ENCODE data around the gene HCN2. TPM values are rescaled to one million over a fixed set of nuclear protein-coding genes. Genes with fewer than 3 reads are reported as not detected.
"Not testable (repeated sequence)": the region's sequence is repeated elsewhere in the genome, so short reads cannot be mapped to it uniquely, and the experiment has no call there.

Gene HCN2
- total RNA-seq, 6 donors from 2014 or later = 0.46 to 0.47 (median 0.46) TPM; not detected in 3

DNA sequence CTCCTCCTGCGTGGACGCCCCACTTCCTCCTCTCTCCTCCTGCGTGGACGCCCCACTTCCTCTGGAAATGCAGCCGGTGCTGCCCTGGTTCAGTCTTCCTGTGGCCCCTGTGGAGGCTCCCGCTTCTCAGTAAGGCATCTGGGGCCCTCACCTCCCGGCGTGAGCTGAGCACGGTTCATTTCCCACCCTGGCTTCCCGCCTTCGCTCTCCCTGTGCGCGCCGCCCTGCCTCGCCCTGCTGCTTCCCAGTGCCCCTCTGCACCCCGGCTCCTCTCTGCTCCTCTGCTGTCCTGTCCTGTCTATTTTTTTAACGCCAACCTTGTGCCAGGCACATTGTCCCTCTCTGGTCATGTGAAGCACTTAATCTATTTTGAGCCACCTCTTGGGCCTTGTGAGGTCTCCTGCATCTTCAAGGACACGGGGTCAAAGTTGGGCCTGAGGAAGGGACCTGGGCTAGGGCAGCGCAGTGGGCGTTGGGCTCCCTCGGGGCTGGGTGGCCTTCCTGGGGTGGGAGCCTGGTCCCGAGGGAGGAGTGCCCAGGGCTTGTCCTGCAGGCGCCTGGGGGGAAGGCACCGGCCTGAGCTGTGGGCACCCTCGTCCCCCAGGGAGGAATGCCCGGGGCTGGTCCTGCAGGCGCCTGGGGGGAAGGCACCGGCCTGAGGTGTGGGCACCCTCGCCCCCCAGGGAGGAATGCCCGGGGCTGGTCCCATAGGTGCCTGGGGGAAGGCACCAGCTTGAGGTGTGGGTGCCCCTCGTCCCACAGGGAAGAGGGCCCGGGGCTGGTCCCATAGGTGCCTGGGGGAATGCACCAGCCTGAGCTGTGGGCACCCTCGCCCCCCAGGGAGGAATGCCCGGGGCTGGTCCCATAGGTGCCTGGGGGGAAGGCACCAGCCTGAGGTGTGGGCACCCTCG, 13.0 kb downstream of the HCN2 start:
- peak in 1 of 2 donors; percentile 68 for DNase-seq
- Histone ChIP-seq H3K27me3 (no peaks in the 10 kb centered on the region), H3K27ac (no peak overlapping the region), H3K36me3 (no peaks in the 10 kb centered on the region), H3K4me1 (no peaks in the 10 kb centered on the region), H3K4me3 (no peak overlapping the region), H3K9me3 (no peaks in the 10 kb centered on the region)
- no peak for ATAC-seq (ENCODE audit: low FRiP score in 2 of 2)
- TF ChIP-seq POLR2A (IDR thresholded peaks at IDR 0.05) (no peak), POLR2AphosphoS5 (IDR thresholded peaks at IDR 0.05) (no peak), EP300 (IDR thresholded peaks at IDR 0.05) (no peak)
- TF ChIP-seq, protein P1, sequence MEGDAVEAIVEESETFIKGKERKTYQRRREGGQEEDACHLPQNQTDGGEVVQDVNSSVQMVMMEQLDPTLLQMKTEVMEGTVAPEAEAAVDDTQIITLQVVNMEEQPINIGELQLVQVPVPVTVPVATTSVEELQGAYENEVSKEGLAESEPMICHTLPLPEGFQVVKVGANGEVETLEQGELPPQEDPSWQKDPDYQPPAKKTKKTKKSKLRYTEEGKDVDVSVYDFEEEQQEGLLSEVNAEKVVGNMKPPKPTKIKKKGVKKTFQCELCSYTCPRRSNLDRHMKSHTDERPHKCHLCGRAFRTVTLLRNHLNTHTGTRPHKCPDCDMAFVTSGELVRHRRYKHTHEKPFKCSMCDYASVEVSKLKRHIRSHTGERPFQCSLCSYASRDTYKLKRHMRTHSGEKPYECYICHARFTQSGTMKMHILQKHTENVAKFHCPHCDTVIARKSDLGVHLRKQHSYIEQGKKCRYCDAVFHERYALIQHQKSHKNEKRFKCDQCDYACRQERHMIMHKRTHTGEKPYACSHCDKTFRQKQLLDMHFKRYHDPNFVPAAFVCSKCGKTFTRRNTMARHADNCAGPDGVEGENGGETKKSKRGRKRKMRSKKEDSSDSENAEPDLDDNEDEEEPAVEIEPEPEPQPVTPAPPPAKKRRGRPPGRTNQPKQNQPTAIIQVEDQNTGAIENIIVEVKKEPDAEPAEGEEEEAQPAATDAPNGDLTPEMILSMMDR (IDR thresholded peaks at IDR 0.05) = no peak
- WGBS, 2 donors = 80 to 88% methylated on average over 20 to 22 of the region's 35 CpGs

DNA sequence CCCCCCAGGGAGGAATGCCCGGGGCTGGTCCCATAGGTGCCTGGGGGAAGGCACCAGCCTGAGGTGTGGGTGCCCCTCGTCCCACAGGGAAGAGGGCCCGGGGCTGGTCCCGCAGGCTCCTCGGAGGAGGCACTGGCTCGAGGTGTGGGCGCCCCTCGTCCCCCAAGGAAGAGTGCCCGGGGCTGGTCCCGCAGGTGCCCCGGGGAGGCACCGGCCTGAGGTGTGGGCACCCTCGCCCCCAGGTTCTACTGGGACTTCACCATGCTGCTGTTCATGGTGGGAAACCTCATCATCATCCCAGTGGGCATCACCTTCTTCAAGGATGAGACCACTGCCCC, 13.6 kb downstream of the HCN2 start:
- H3K9me3 ChIP-seq; H3K27ac ChIP-seq; H3K4me1 ChIP-seq; H3K36me3 ChIP-seq; ATAC-seq (ENCODE audit: low FRiP score in 2 of 2); H3K4me3 ChIP-seq; H3K27me3 ChIP-seq: not testable (repeated sequence)
- DNase-seq = peak in 1 of 2 donors; percentile 66
- WGBS, 2 donors = 89% methylated on average over 12 of the region's 13 CpGs; no CpG with 5 or more reads in 1 of the 2 donors

DNA sequence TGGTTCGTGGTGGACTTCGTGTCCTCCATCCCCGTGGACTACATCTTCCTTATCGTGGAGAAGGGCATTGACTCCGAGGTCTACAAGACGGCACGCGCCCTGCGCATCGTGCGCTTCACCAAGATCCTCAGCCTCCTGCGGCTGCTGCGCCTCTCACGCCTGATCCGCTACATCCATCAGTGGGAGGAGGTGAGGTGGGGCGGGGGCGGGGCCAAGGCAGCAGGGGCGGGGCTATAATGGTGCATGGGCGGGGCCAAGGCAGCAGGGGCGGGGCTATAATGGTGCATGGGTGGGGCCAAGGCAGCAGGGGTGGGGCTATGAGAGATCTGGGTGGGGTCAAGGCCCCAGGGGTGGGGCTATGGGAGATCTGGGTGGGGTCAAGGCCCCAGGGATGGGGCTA, 14.1 kb downstream of the HCN2 start:
- ATAC-seq (ENCODE audit: low FRiP score in 2 of 2); H3K4me3 ChIP-seq; H3K27me3 ChIP-seq; H3K36me3 ChIP-seq; H3K27ac ChIP-seq; H3K9me3 ChIP-seq: not testable (repeated sequence)
- H3K4me1 ChIP-seq = peaks cover 4 to 11% (median 7%) of the 10 kb centered on the region in 4 donors
- WGBS, 2 donors = 94 to 96% methylated on average over 17 to 20 of the region's 20 CpGs
- DNase-seq = peak in 1 of 2 donors; percentile 65

DNA sequence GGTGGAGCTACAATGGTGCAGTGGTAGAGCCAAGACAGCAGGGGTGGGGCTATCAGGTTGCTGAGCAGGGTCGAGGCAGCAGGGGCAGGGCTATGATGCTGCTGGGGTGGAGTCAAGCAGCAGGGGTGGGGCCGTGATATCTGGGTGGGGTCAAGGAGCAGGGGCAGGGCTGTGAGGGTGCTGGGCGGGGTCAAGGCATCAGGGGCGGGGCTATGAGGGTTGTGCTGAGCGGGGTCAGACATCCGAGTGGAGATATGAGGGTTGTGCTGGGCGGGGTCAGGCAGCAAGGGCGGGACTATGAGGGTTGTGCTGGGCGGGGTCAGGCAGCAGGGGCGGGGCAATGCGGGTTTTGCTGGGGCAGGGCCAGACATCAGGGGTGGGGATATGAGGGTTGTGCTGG, 14.7 kb downstream of the HCN2 start:
- Histone ChIP-seq H3K36me3 (no peaks in the 10 kb centered on the region), H3K4me1 (peaks cover 9 to 16% (median 12%) of the 10 kb centered on the region in 4 donors), H3K27ac (no peak overlapping the region), H3K27me3 (no peaks in the 10 kb centered on the region), H3K4me3 (no peak overlapping the region), H3K9me3 (no peaks in the 10 kb centered on the region)
- DNase-seq = peak in 1 of 2 donors; percentile 74
- WGBS, 2 donors = 81 to 94% methylated on average over 10 to 11 of the region's 11 CpGs
- TF ChIP-seq EP300 (IDR thresholded peaks at IDR 0.05) = no peak
- TF ChIP-seq POLR2A (IDR thresholded peaks at IDR 0.05) = no peak
- TF ChIP-seq, protein P1 (IDR thresholded peaks at IDR 0.05) = no peak
- no peak for TF ChIP-seq POLR2AphosphoS5 (IDR thresholded peaks at IDR 0.05)
- ATAC-seq (ENCODE audit: low FRiP score in 2 of 2) = no peak

DNA sequence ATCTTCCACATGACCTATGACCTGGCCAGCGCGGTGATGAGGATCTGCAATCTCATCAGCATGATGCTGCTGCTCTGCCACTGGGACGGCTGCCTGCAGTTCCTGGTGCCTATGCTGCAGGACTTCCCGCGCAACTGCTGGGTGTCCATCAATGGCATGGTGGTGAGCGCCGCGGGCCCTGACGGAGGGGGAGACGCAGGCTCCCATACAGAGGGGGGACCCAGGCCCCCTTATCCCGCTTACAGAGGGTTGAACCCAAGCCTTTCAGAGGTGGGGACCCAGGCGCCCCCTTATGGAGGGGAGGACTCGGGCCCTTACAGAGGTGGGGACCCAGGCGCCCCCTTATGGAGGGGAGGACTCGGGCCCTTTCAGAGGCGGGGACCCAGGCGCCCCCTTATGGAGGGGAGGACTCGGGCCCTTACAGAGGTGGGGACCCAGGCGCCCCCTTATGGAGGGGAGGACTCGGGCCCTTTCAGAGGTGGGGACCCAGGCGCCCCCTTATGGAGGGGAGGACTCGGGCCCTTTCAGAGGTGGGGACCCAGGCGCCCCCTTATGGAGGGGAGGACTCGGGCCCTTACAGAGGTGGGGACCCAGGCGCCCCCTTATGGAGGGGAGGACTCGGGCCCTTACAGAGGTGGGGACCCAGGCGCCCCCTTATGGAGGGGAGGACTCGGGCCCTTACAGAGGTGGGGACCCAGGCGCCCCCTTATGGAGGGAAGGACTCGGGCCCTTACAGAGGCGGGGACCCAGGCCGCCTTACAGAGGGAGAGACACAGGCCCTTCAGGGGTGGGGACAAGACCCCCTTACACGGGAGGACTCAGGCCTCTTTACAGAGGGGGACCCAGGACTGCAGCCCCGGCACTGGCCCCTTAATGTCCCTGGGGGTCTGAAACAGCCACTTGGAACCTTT, 15.6 kb downstream of the HCN2 start:
- peak in 1 of 2 donors; percentile 60 for DNase-seq
- 86 to 89% methylated on average over 10 to 17 of the region's 34 CpGs for WGBS, 2 donors
- H3K4me3 ChIP-seq; ATAC-seq (ENCODE audit: low FRiP score in 2 of 2); H3K36me3 ChIP-seq; H3K9me3 ChIP-seq; H3K27me3 ChIP-seq; H3K27ac ChIP-seq: not testable (repeated sequence)
- H3K4me1 ChIP-seq = peaks cover 16 to 26% (median 22%) of the 10 kb centered on the region in 4 donors

Data from upper lobe of left lung (tissue), 6 donors.